Measurements from ENCODE around the gene CTTNBP2.
A peak's percentile ranks its signal among the peaks of the same experiment; 100 is the strongest.

The CTTNBP2 gene

DNA sequence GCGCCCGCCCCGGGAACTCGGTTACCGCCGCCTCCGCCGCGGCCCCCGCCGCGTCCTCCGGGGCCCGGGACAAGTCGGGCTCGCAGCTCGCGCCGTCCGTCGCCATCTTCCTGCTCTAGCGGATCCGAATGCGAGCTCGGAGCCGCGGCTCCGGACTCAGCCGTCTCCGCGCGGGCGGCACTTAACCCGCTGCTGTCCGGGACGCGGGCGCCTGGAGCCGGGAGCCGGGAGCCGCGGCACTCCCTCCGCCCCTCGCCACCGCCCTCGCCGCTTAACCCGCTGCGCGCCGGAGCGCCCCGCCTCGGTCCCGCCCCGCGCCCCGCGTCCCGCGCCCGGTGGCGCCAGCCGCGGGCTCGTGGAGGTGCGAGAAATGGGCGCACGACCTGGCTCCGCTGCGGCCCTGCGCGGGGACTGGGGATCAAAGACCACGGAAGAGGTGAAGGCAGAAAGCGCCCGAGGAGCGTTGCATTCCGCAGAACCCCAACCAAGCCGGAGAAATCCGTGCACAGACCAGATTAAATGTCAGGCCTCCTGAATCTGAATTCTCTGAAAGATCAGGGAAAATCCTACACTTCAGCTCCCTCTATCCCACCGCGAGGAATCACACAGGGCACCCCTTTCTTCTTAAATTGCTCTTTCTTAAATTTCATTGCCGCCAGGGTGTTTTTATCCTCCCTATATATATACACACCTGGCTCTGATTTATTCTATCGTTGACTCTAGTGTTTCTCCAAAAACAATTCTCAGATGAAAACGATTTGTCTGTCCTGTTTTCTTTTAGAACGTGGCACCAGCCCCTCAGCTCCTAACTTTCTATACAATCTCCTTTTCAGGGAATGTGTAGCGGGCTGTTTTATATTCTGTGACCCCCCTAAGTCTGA lies at the start of gene CTTNBP2:
TSS of gene CTTNBP2 (minus strand) at position 132 of the 881 bp plus-strand sequence. CDS start at position 106, 26 bp downstream.
- no peak for DNase-seq

GRCh38 chr7:117916309-117916708 lies 43.1 kb upstream of the CTTNBP2 start:
- DNase-seq, result no peak

DNA sequence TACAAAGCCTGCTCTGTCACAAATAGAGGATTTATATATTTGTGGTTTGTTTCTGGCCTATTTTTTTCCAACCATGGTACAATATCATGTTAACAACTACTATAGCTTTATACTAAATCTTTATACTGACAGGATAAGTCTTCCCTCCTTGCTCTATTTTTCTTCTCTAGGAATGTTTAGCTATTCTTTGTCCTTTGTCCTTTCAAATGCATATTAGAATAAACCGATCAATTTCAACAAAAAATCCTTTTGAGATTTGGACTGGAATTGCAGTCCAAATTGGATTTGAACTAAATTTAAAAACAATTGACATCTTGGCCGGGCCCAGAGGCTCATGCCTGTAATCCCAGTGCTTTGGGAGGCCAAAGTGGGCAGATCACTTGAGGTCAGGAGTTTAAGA lies 39.2 kb upstream of the CTTNBP2 start:
- DNase-seq, result no peak

DNA sequence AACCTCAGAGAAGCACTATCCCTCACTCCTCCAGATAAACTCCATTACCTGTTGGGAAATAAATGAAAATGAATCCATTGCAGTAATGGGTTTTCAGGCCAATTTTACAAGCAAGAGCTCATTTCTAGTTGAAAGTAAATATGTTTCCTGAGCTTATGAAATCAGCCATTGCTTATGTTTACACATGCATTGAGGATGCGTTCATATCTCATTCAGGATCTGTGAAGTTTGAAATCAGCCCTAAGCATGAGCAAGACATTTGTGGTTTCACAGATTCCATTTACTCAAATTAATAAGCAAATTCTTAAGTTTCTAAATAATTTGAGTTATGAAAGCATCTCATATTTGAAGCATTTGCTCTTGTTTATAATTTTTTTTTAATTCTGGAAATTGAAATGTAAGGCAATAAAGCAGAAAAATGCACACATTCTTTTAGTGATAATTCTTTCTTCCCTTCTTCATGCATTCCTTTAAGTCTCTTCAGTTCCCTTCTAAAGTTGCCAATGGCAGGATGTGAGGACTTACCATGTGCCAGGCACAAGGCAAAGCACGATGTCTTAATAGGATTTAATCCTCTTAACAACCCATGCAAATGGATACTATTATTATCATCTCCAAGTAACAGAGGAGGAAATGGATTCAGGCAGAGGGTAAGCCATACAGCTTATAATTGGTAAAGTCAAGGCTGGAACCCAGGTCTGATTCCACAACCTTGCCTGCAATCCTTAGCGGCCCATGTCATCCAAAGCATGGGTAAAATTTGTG lies 35.0 kb upstream of the CTTNBP2 start:
- DNase-seq, result no peak

DNA sequence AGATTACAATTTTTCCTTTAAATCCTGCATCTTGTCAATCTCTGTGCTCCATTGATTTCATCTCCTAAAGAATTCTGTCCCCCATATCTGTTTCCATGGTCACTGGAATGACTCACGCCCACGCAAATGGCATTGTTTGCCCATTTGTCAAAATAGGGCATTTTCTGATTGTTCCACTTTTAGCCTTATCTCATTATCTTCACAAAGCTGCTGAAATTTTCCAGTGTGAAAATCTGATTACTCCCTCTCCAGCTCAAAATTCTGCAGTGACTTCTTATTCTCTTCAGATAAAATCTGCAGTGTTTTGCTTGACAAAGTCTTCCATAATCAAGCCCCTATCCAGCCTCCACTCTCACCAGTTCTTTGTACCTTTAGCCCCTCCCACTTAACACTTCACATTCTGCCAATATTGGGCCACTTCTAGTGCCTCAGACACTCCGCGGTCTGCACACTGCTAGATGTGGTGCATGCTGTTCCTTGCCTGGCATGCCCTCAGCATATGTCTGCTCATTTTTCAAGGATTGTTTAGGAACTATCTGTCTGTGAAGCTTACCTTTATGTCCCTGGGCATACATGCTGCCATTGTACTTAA lies 33.9 kb upstream of the CTTNBP2 start:
- no peak for DNase-seq

DNA sequence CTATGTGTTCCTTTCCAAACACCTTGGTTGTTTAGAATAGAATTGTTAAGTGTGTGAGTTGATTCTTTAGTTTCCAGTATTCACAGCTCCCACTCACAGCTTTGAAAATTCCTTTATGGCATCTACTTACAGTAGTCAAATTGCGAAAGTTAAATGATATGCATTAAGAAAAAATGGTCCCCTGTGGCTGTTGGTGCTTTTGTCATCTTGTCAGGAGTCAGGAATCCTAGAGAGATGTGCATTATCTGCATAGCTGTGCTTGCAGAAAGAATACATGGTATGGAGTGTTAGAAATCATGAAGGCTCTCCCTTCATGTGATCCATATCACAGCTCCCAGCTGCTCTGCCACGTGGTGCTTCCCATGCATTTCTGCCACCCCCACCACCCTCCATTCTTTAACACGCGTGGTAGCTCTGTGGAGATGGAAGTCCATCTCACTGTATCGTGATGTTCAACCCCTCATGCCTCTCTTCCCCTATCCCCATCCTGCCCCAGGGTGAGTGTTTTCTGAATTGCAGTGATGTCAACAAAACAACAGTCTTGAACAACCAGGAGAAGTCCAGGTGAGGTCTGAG lies 29.2 kb upstream of the CTTNBP2 start:
- no peak for DNase-seq

DNA sequence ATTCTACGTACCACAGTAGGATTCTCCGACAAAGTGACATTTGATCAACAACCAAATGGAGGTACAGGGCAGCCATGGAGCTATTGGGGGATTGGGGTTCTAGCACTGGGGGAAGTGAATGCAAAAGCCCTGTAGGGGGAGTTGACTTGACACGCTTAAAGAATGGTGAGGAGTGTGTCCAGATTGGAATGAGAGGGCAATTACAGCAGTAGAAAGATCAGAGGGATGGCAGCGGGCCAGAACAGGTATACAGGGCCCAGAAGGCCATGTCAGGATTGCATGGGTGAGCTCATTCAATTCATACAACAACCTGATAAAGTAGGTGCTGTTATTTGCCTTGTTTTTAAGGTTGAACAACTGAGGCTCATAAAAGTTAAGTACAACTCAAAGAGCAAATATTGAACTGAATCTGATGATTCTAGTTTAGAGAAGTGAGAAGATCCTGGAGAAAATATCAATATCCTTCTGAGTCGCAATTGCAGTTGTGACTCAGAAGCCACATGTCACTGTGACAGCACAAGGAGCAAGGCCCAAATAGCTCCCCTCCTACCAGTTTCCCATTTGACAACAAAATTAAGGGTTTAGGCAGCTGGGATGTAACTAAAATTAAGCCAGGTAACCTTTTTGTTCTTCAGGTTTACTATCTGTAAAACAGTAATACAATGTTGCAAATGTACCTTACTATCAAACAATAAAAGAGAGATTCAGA lies 28.0 kb upstream of the CTTNBP2 start:
- no peak for DNase-seq

GRCh38 chr7:117896339-117896738 lies 23.1 kb upstream of the CTTNBP2 start:
- DNase-seq, result peak; percentile 39

DNA sequence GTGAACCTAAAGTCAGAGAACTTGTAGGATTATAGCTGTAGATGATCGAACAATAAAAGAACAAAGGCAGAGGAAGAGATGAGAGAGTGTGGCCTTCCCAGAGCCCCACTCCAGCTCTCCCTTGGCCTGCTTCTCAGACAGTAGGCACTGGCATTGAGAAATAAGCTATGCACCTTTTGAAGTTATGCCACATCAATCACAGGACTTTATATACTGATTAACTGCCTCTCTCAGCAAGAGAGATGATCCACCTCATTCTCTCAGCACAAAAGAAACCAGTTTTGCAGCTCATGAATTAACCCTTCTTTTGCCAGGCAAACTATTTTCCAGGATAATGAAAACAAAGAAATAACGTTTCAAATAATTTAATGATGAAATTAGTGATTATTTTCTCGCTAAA lies 22.0 kb upstream of the CTTNBP2 start:
- DNase-seq, result no peak

DNA sequence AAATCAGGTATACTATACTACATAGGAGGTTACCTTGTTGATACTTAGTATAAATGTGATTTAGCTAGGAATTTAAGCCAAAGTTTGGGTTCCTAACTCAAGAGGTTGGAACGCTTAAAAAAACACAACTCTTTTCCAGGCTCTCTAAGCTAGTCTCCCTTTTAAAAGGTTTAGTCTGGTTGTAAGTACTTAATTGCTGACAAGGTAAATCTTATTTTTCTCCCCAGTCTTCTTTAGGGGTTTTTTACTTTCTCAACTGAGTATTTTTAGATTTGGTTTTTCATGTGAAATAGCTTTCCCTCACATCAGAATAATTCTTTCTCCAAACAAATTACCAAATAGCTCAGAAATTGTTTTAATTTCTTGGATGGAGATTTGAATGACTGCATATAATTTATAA lies 20.8 kb upstream of the CTTNBP2 start:
- no peak for DNase-seq

- no peak for DNase-seq
Observed at GRCh38 chr7:117892821-117893220, 19.6 kb upstream of the CTTNBP2 start.

DNA sequence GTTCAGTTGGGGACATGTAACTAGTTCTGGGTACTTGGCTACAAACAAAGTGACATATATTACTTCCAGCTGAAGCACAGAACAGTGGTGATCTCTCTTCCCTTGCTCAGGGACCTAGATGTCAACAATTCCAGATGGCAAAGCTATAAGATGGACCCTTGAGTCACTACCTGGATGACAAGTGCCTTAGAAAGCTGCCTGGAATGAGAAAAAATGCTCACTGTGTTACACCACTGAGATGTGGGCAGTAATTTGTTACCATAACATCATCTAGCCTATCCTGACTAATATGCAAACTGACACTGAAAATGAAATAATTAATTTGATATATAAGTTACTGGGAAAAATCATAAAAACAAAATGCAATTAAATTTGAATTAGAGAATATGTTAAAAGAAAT lies 16.4 kb upstream of the CTTNBP2 start:
- DNase-seq, result no peak

DNA sequence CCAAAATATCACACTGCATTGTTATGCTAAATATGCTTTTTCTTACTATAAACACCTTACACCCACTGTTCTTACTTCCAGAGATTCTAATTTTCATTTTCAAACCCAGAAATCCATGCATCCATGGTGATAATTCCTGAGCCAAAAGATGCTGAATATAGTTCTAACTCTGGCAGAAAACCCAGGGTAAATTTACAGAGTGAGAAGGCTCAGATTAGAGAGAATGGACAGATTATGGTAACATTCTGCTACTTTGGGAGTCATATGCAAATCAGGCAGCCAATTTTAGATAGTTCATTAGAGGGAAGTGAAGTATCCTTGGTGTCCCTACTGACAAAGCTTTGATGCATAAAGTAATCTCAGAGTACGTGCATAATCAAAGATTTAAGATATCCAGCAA lies 15.4 kb upstream of the CTTNBP2 start:
- no peak for DNase-seq

DNA sequence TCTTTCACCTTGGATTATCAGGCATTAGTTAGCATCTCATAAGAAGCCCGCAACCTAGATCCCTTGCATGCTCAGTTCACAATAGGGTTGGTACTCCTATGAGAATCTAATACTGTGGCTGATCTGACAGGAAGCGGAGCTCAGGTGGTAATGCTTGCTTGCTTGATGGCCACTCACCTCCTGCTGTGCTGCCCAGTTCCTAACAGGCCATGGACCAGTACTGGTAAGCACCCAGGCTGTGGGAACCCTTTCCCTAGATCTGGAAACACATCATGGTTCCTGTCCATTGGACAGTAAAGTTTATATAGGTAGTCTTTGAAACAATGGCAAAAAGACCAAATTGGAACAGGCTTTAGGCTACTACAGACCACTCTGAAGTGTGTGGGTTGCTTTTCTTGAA lies 9.4 kb upstream of the CTTNBP2 start:
- DNase-seq, result no peak

- no peak for DNase-seq
Observed at GRCh38 chr7:117876761-117877160, 3.5 kb upstream of the CTTNBP2 start.

GRCh38 chr7:117875566-117875965 lies 2.3 kb upstream of the CTTNBP2 start:
- no peak for DNase-seq

DNA sequence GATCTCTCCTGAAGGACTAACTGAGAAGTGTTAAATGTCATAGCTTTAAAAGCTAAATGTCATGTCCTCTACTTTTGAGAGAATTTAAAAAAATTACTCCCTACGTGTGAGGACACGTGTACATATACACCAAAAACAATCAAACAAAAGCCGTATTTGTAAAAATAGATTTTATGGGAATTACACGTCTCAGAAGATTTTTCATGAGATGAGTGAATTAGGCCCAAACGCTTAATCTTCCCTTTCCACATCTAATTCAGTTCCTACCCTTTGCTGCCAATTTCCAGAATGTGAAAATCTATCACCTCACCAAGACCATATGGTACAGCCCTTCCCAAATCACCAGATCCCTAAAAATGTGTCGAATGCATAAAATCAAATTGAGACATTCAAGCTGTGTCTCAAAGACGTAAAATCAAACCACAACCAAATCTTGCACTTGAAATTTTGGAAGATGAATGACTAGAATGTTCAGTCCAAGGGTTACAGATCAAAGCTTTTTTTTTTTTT lies 1.0 kb upstream of the CTTNBP2 start:
- DNase-seq, result no peak

- DNase-seq, result peak; percentile 53
Observed at GRCh38 chr7:117872561-117873309, 506 bp downstream of the CTTNBP2 start.

GRCh38 chr7:117871778-117872538 lies 1.3 kb downstream of the CTTNBP2 start:
- peak; percentile 53 for DNase-seq

DNA sequence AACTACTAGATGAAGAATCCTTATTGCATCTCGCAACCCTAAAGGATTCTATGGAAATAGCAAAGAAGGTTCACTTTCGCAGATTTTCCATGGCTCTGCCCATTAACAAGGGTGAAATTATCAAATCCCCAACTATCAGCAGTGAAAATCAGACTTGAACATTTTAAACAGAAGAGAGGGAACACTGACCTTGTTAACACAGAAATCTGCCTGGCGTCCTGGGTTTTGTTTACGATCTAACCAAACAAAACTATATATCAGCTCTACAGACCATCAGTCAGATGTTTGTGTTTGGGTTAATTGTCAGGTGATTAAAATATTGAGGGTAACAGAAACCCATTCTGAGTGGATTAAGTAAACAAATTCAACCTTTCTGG lies 1.9 kb downstream of the CTTNBP2 start:
- DNase-seq, result peak; percentile 46
